Measurements from ENCODE around the gene SYDE2. TPM values are rescaled to one million over a fixed set of nuclear protein-coding genes. Genes with fewer than 3 reads are reported as not detected.
A peak's percentile ranks its signal among the peaks of the same experiment; 100 is the strongest.
"Not testable (repeated sequence)": the region's sequence is repeated elsewhere in the genome, so short reads cannot be mapped to it uniquely, and the experiment has no call there.

SYDE2 gene
- polyA plus RNA-seq (2012; ENCODE audit: insufficient read depth, insufficient read length, low read depth), result not detected

GRCh38 chr1:85200463-85201339, at the start of gene SYDE2:
SYDE2 (minus strand) TSS chr1:85201016; CDS start chr1:85200996, 20 bp downstream.
- H3K9me3 ChIP-seq, result no peaks in the 10 kb centered on the region
- peak; percentile 26 for DNase-seq
- no peaks in the 10 kb centered on the region for H3K36me3 ChIP-seq
- no peaks in the 10 kb centered on the region for H3K4me1 ChIP-seq
- peak within 1 kb of the TSS; percentile 33 for H3K4me3 ChIP-seq (ENCODE audit: low read depth, low read length)
- TF ChIP-seq CTCF (IDR thresholded peaks at IDR 0.05; ENCODE audit: low read depth, low read length), result no peak
- peaks cover 61% of the 10 kb centered on the region for H3K27me3 ChIP-seq

GRCh38 chr1:85249042-85249441, 48.2 kb upstream of the SYDE2 start:
- H3K4me1 ChIP-seq; H3K9me3 ChIP-seq; H3K4me3 ChIP-seq (ENCODE audit: low read depth, low read length); H3K27me3 ChIP-seq; DNase-seq; H3K36me3 ChIP-seq: not testable (repeated sequence)

GRCh38 chr1:85245891-85246290, 45.1 kb upstream of the SYDE2 start:
- H3K27me3 ChIP-seq, result no peaks in the 10 kb centered on the region
- H3K4me3 ChIP-seq (ENCODE audit: low read depth, low read length), result no peak overlapping the region
- no peak for DNase-seq

GRCh38 chr1:85245456-85245855, 44.6 kb upstream of the SYDE2 start:
- Histone ChIP-seq H3K36me3 (no peaks in the 10 kb centered on the region), H3K4me3 (ENCODE audit: low read depth, low read length) (no peak overlapping the region), H3K9me3 (no peaks in the 10 kb centered on the region), H3K4me1 (no peaks in the 10 kb centered on the region), H3K27me3 (no peaks in the 10 kb centered on the region)
- TF ChIP-seq CTCF (IDR thresholded peaks at IDR 0.05; ENCODE audit: low read depth, low read length), result no peak
- no peak for DNase-seq

More at GRCh38 chr1:85245891-85246290, 45.1 kb upstream of the SYDE2 start:
- H3K36me3 ChIP-seq, result no peaks in the 10 kb centered on the region
- no peak for TF ChIP-seq CTCF (IDR thresholded peaks at IDR 0.05; ENCODE audit: low read depth, low read length)
- H3K9me3 ChIP-seq, result no peaks in the 10 kb centered on the region
- no peaks in the 10 kb centered on the region for H3K4me1 ChIP-seq

- Histone ChIP-seq H3K27me3 (no peaks in the 10 kb centered on the region), H3K4me1 (no peaks in the 10 kb centered on the region), H3K4me3 (ENCODE audit: low read depth, low read length) (no peak overlapping the region), H3K9me3 (no peaks in the 10 kb centered on the region), H3K36me3 (no peaks in the 10 kb centered on the region)
- no peak for TF ChIP-seq CTCF (IDR thresholded peaks at IDR 0.05; ENCODE audit: low read depth, low read length)
- no peak for DNase-seq
Measured at GRCh38 chr1:85244271-85245061, 43.6 kb upstream of the SYDE2 start.

GRCh38 chr1:85243372-85243771, 42.6 kb upstream of the SYDE2 start:
- Histone ChIP-seq H3K4me3 (ENCODE audit: low read depth, low read length) (no peak overlapping the region), H3K27me3 (no peaks in the 10 kb centered on the region), H3K9me3 (no peaks in the 10 kb centered on the region), H3K4me1 (no peaks in the 10 kb centered on the region), H3K36me3 (no peaks in the 10 kb centered on the region)
- TF ChIP-seq CTCF (IDR thresholded peaks at IDR 0.05; ENCODE audit: low read depth, low read length), result no peak
- no peak for DNase-seq
